ENCODE measurements around the gene PDCD10.

GRCh38 chr3:167671878-167672427, 62.7 kb downstream of the PDCD10 start:
- TF ChIP-seq POLR2AphosphoS5 (IDR thresholded peaks at IDR 0.05; ENCODE audit: low read depth, low read length): no peak
- TF ChIP-seq CTCF (IDR thresholded peaks at IDR 0.05): no peak
- no peak for TF ChIP-seq RCOR1 (IDR thresholded peaks at IDR 0.05; ENCODE audit: low read length)
- no peak for TF ChIP-seq REST (IDR thresholded peaks at IDR 0.05; ENCODE audit: low read depth, low read length)
- no peak for TF ChIP-seq RAD21 (IDR thresholded peaks at IDR 0.05; ENCODE audit: low read length)
- no peak for TF ChIP-seq FOXJ3 (CRISPR knock-in tag; IDR thresholded peaks at IDR 0.05)
- TF ChIP-seq TCF12 (IDR thresholded peaks at IDR 0.05): no peak
- TF ChIP-seq NRF1 (IDR thresholded peaks at IDR 0.05; ENCODE audit: low read depth, low read length): no peak
- TF ChIP-seq RXRA (IDR thresholded peaks at IDR 0.05; ENCODE audit: borderline replicate concordance, low read depth): no peak
- no peak for TF ChIP-seq TAF1 (IDR thresholded peaks at IDR 0.05; ENCODE audit: borderline replicate concordance, low read depth, low read length)
- TF ChIP-seq JUND (IDR thresholded peaks at IDR 0.05): no peak
- no peak for TF ChIP-seq MEF2A (IDR thresholded peaks at IDR 0.05; ENCODE audit: borderline replicate concordance, low read depth)
